Muscle layer of duodenum (tissue), 2 donors: ENCODE results near the gene RAI1.

ENCODE experiments used
- H3K27ac ChIP-seq: one replicate; pipeline ENCODE4 v1.7.0; 2013; ENCODE audit warnings: mild to moderate bottlenecking, low read length
- H3K27me3 ChIP-seq: one replicate; pipeline ENCODE4 v1.7.0; 2013; ENCODE audit warnings: low read depth, mild to moderate bottlenecking, control low read depth, low read length
- H3K36me3 ChIP-seq, 2 donors: one replicate each; pipeline ENCODE4 v1.7.0; 2013; ENCODE audit warnings: low read length in 2 of 2, control low read depth in 1 of 2, mild to moderate bottlenecking in 1 of 2; ENCODE audit not compliant: insufficient read depth in 2 of 2, control insufficient read depth in 1 of 2
- H3K4me1 ChIP-seq, 2 donors: one replicate each; pipeline ENCODE4 v1.7.0; 2013; ENCODE audit warnings: low read length in 2 of 2, mild to moderate bottlenecking in 2 of 2, control low read depth in 1 of 2, moderate library complexity in 1 of 2; ENCODE audit not compliant: insufficient read depth in 2 of 2, control insufficient read depth in 1 of 2
- H3K4me3 ChIP-seq, 2 donors: one replicate each; pipeline ENCODE4 v1.7.0; 2013; ENCODE audit warnings: low read length in 2 of 2, low read depth in 1 of 2, mild to moderate bottlenecking in 1 of 2
- H3K9me3 ChIP-seq, 2 donors: one replicate each; pipeline ENCODE4 v1.7.0; 2013; ENCODE audit warnings: low read length in 2 of 2, control low read depth in 1 of 2, mild to moderate bottlenecking in 1 of 2; ENCODE audit not compliant: control insufficient read depth in 1 of 2
- donor health status: healthy.

The RAI1 gene

DNA sequence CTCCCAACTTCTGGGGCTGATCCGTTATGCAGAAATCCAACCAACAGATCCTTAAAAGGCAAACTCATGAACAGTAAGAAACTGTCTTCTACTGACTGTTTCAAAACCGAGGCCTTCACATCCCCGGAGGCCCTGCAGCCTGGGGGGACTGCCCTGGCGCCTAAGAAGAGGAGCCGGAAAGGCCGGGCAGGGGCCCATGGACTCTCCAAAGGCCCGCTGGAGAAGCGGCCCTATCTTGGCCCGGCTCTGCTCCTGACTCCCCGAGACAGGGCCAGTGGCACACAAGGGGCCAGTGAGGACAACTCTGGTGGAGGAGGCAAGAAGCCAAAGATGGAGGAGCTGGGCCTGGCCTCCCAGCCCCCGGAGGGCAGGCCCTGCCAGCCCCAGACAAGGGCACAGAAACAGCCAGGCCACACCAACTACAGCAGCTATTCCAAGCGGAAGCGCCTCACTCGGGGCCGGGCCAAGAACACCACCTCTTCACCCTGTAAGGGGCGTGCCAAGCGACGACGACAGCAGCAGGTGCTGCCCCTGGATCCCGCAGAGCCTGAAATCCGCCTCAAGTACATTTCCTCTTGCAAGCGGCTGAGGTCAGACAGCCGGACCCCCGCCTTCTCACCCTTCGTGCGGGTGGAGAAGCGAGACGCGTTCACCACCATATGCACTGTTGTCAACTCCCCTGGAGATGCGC is 116.0 kb downstream of the RAI1 start:
- no peak overlapping the region for H3K27ac ChIP-seq
- H3K27me3 ChIP-seq: no peaks in the 10 kb centered on the region
- peaks cover 6 to 38% of the 10 kb centered on the region in 2 donors for H3K36me3 ChIP-seq
- H3K4me1 ChIP-seq: peaks cover under 1 to 31% of the 10 kb centered on the region in 2 donors
- H3K9me3 ChIP-seq: no peaks in the 10 kb centered on the region
- H3K4me3 ChIP-seq: no peak overlapping the region

DNA sequence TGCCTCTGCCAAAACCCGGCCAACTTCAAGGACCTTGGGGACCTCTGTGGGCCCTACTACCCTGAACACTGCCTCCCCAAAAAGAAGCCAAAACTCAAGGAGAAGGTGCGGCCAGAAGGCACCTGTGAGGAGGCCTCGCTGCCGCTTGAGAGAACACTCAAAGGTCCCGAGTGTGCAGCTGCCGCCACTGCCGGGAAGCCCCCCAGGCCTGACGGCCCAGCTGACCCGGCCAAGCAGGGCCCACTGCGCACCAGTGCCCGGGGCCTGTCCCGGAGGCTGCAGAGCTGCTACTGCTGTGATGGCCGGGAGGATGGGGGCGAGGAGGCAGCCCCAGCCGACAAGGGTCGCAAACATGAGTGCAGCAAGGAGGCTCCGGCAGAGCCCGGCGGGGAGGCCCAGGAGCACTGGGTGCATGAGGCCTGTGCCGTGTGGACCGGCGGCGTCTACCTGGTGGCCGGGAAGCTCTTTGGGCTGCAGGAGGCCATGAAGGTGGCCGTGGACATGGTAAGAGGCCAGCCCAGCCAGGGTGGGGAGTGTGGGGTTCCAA is 116.8 kb downstream of the RAI1 start:
- H3K4me1 ChIP-seq: peaks cover 0 to 23% of the 10 kb centered on the region in 2 donors
- H3K27me3 ChIP-seq: no peaks in the 10 kb centered on the region
- no peaks in the 10 kb centered on the region for H3K9me3 ChIP-seq
- H3K27ac ChIP-seq: no peak overlapping the region
- peaks cover 6 to 38% of the 10 kb centered on the region in 2 donors for H3K36me3 ChIP-seq
- no peak overlapping the region for H3K4me3 ChIP-seq

DNA sequence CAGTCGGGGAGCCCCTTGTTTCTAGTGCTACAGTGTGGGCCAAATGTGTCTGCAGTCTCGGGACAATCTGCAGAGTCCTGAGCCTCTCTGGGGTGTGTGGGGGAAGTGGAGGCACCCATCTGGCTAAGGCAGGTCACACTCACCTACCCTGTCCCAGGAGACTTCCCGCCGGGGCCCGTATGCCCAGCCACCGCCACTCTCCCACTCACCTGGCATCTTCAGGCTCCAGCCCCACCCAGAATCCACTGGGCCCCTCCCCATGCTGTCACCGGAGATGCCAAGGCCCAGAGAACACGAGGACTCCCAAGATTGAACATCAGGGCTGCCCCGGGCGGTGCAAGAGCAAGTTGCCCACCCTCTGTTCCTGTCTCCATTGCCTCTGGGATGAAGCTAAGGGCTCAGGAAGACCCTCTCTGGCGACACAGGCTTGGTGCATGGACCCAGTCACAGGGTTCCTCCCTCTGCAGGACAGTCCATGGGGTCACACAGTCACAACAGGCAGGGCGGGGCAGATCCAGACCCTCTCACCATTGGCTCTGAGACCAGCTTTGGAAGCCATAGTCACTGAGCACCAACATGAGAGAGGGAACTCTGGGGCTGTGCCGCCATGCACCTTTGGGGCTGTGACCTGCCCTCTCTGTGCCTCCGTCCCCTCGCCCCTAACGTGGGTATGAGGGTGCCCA is 117.5 kb downstream of the RAI1 start:
- Histone ChIP-seq H3K9me3 (no peaks in the 10 kb centered on the region), H3K36me3 (peaks cover 7 to 41% of the 10 kb centered on the region in 2 donors), H3K27me3 (no peaks in the 10 kb centered on the region), H3K27ac (no peak overlapping the region), H3K4me1 (peaks cover 0 to 16% of the 10 kb centered on the region in 2 donors), H3K4me3 (no peak overlapping the region)

- H3K36me3 ChIP-seq: peaks cover 7 to 38% of the 10 kb centered on the region in 2 donors
- no peaks in the 10 kb centered on the region for H3K27me3 ChIP-seq
- H3K4me1 ChIP-seq: peaks cover 0 to 12% of the 10 kb centered on the region in 2 donors
- H3K9me3 ChIP-seq: no peaks in the 10 kb centered on the region
- H3K27ac ChIP-seq: no peak overlapping the region
- H3K4me3 ChIP-seq: no peak overlapping the region
Observed at GRCh38 chr17:17800504-17801021, 119.3 kb downstream of the RAI1 start.

DNA sequence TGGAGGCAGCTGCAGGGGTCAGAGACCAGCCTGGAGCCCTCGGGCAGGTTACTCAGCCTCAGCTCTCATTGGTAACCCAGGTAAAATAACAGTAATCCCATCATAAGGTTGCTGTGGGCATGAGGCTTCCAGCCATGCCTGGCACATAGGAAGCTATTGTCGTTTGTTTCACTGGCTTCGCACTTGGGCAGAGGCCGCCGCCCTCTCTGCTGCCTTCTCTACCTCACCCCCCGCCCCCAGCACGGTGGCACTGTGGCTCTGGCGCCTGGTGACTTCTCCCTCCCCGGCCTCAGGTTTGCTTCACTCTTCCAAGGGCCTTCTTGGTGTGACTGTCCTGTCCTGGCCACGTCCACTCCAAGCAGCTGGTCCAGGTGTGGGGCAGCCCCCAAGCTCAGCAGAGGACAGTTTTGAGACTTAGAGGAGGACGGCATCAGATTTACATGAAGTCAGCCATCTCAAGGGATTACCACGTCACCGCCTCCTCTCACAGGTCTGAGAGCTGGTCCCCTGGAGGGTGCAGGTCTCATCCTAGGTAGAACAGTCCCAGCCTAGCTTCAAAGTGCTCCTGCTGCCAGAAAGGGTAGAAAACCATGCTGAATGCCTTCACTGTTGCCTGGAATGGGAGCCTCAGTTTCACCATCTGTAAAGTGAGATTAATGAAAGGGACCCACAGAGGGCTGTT is 120.7 kb downstream of the RAI1 start:
- no peak overlapping the region for H3K27ac ChIP-seq
- H3K4me3 ChIP-seq: no peak overlapping the region
- no peaks in the 10 kb centered on the region for H3K9me3 ChIP-seq
- peaks cover 7 to 26% of the 10 kb centered on the region in 2 donors for H3K36me3 ChIP-seq
- peaks cover 0 to 15% of the 10 kb centered on the region in 2 donors for H3K4me1 ChIP-seq
- H3K27me3 ChIP-seq: no peaks in the 10 kb centered on the region

DNA sequence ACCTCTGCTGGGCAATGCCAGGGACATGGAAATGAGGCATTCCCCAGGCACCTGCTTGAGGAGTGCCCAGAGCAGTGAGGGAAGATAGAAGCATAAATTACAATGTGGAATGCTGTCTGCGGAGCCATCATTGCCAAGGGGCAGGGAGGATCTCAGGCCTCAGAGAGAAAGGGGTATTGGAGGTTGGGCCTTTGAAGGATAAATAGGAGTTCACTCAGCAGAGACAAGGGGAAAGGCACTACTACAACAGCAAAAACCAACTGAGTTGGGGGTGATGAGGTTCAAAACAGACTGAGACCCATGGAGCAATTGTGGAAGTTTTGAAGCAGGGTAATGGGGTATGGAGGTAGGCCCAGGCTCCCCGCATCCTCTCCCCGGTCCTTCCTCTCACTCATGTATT is 122.7 kb downstream of the RAI1 start:
- no peak overlapping the region for H3K27ac ChIP-seq
- peaks cover 0 to 15% of the 10 kb centered on the region in 2 donors for H3K4me1 ChIP-seq
- no peaks in the 10 kb centered on the region for H3K9me3 ChIP-seq
- H3K27me3 ChIP-seq: no peaks in the 10 kb centered on the region
- H3K36me3 ChIP-seq: peaks cover 7 to 17% of the 10 kb centered on the region in 2 donors
- H3K4me3 ChIP-seq: no peak overlapping the region

DNA sequence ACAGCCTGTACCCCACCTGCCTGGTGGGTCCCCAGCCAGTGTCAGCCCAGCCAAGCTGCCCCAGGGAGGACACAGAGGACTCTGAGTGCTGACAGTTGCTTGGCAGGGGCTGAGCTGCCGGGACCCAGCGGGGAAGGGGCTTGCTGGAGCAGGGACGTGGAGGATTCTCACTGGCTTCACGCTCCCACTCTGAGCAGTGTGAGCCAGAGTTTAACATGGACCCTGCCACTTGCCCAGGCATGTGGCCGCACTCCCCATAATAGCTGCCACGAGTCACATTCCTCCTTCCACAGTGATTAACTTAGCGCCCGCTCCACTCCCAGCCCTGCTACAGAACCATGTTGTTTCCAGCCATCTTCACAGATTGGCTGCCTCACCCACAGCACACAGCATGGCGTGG is 124.3 kb downstream of the RAI1 start:
- no peaks in the 10 kb centered on the region for H3K9me3 ChIP-seq
- no peak overlapping the region for H3K27ac ChIP-seq
- no peaks in the 10 kb centered on the region for H3K27me3 ChIP-seq
- H3K36me3 ChIP-seq: peaks cover 7 to 17% of the 10 kb centered on the region in 2 donors
- H3K4me3 ChIP-seq: no peak overlapping the region
- peaks cover 0 to 8% of the 10 kb centered on the region in 2 donors for H3K4me1 ChIP-seq

DNA sequence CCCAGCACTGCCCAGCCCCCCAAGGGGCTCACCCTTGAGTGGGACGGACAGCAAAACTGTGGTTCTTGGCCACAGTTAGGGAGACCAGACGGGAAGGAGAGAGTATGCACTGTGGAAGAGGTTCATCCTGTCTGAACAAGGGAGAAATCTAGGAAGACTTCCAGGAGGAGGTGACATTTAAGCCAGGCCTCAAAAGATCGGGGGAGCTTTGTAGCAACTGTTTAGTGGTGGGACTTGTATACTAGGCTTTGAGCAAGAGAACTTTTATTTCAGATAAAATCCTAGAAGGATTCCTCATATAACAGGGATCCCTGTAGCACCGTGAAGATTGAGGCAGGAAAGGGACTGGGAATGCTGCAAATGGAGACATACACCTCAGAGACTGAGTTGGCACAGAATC is 124.8 kb downstream of the RAI1 start:
- no peaks in the 10 kb centered on the region for H3K27me3 ChIP-seq
- H3K36me3 ChIP-seq: peaks cover 7 to 17% of the 10 kb centered on the region in 2 donors
- H3K4me3 ChIP-seq: no peak overlapping the region
- no peak overlapping the region for H3K27ac ChIP-seq
- no peaks in the 10 kb centered on the region for H3K9me3 ChIP-seq
- peaks cover 0 to 13% of the 10 kb centered on the region in 2 donors for H3K4me1 ChIP-seq

DNA sequence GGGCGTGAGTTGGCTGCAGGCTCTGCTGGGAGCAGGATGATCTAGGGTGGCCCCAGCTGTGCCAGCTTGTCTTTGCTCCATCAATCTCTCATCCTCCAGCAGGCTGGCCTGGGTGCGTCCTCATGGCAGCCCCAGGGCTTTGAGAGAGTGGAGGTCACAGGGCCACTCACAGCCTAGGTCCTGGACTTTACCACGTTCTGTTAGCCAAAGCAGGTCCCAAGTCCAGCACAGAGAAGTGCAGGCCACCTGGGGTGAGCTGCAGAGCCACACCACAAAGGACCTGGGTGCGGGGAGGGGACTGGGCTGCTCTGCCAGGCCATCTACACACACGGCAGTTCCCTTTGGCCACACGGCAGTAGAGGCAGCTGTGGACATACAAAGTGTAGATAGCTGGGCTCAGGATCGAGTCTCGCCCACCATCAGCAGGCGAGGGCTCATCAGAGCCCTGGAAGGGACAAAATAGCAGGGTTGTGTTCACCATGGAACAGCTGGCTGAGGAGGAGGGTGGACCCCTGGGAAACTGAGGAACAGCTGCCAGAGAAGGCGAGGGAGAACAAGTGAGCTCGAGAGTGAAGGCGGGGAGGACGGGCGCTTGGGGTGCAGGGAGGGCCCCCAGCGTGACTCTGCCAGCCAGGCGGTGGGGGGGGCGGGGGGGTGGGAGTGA is 125.5 kb downstream of the RAI1 start:
- Histone ChIP-seq H3K4me1 (peaks cover 2 to 20% of the 10 kb centered on the region in 2 donors), H3K27me3 (no peaks in the 10 kb centered on the region), H3K9me3 (no peaks in the 10 kb centered on the region), H3K4me3 (no peak overlapping the region), H3K27ac (no peak overlapping the region), H3K36me3 (peaks cover 10 to 17% of the 10 kb centered on the region in 2 donors)

GRCh38 chr17:17807440-17807839 is 126.2 kb downstream of the RAI1 start:
- H3K27me3 ChIP-seq: no peaks in the 10 kb centered on the region
- H3K27ac ChIP-seq: no peak overlapping the region
- H3K36me3 ChIP-seq: peaks cover 11 to 17% of the 10 kb centered on the region in 2 donors
- peaks cover 5 to 27% of the 10 kb centered on the region in 2 donors for H3K4me1 ChIP-seq
- H3K4me3 ChIP-seq: no peak overlapping the region
- H3K9me3 ChIP-seq: no peaks in the 10 kb centered on the region
